GM06990 (cell line): ENCODE data around the gene KMT2E.
A peak's percentile ranks its signal among the peaks of the same experiment; 100 is the strongest.
"Not testable (repeated sequence)": the region's sequence is repeated elsewhere in the genome, so short reads cannot be mapped to it uniquely, and the experiment has no call there.

Experiments
- DNase-seq: peaks from one replicate; pipeline ENCODE4 v3.0.0-alpha.2; 2011; ENCODE audit not compliant: insufficient read length; ENCODE audit errors: extremely low read depth
- H3K27me3 ChIP-seq: replicated peaks from 2 replicates; pipeline ENCODE4 v1.6.0; 2011; ENCODE audit warnings: low read length; ENCODE audit not compliant: control insufficient read depth, insufficient read depth
- H3K36me3 ChIP-seq: 2 replicates; pipeline ENCODE4 v1.5.1; 2011; ENCODE audit warnings: low read length; ENCODE audit not compliant: control insufficient read depth, insufficient read depth
- H3K4me3 ChIP-seq: replicated peaks from 2 replicates; pipeline ENCODE4 v1.5.1; 2011; ENCODE audit warnings: low read depth, mild to moderate bottlenecking, control low read depth, low read length
- CTCF ChIP-seq: IDR thresholded peaks from 2 replicates; pipeline ENCODE4 v1.5.1; 2011; ENCODE audit warnings: low read length, control low read depth, mild to moderate bottlenecking, inconsistent platforms; ENCODE audit not compliant: insufficient read depth, poor library complexity, severe bottlenecking

The KMT2E gene

GRCh38 chr7:104984585-104985258, 29.3 kb upstream of the KMT2E start:
- no peak for DNase-seq
- H3K27me3 ChIP-seq: no peaks in the 10 kb centered on the region
- no peak for TF ChIP-seq CTCF

GRCh38 chr7:104985259-104985617, 28.8 kb upstream of the KMT2E start:
- H3K4me3 ChIP-seq: no peak overlapping the region
- TF ChIP-seq CTCF: no peak
- H3K36me3 ChIP-seq: peaks cover 5% of the 10 kb centered on the region
- no peak for DNase-seq
- no peaks in the 10 kb centered on the region for H3K27me3 ChIP-seq

More at GRCh38 chr7:104984585-104985258, 29.3 kb upstream of the KMT2E start:
- peaks cover 5% of the 10 kb centered on the region for H3K36me3 ChIP-seq
- H3K4me3 ChIP-seq: peak overlapping the region; percentile 78

- no peak for TF ChIP-seq CTCF
- no peak for DNase-seq
- H3K36me3 ChIP-seq: peaks cover 8% of the 10 kb centered on the region
- no peak overlapping the region for H3K4me3 ChIP-seq
- H3K27me3 ChIP-seq: no peaks in the 10 kb centered on the region
These were observed 27.3 kb upstream of the KMT2E start for GRCh38 chr7:104986628-104987259.

GRCh38 chr7:104987403-104987802, 26.6 kb upstream of the KMT2E start:
- not testable (repeated sequence) for H3K36me3 ChIP-seq, DNase-seq, H3K27me3 ChIP-seq, H3K4me3 ChIP-seq

GRCh38 chr7:104990983-104991382, 23.0 kb upstream of the KMT2E start:
- DNase-seq: no peak
- no peaks in the 10 kb centered on the region for H3K27me3 ChIP-seq
- peaks cover 8% of the 10 kb centered on the region for H3K36me3 ChIP-seq
- no peak overlapping the region for H3K4me3 ChIP-seq
- no peak for TF ChIP-seq CTCF

GRCh38 chr7:104992306-104992705, 21.7 kb upstream of the KMT2E start:
- no peaks in the 10 kb centered on the region for H3K27me3 ChIP-seq
- TF ChIP-seq CTCF: no peak
- no peak for DNase-seq
- no peak overlapping the region for H3K4me3 ChIP-seq
- H3K36me3 ChIP-seq: peaks cover 5% of the 10 kb centered on the region; the same call in 1 of the 2 replicates
